Activated CD4-positive, alpha-beta T cell treated with anti-CD3 and anti-CD28 coated beads, Interleukin-2, amount 50 U/mL, for 16 hours (primary cell): ENCODE data around the gene MON2.

Experiments
- DNase-seq: peaks from one replicate; pipeline ENCODE4 v3.0.0-alpha.2; 2020

The MON2 gene

DNA sequence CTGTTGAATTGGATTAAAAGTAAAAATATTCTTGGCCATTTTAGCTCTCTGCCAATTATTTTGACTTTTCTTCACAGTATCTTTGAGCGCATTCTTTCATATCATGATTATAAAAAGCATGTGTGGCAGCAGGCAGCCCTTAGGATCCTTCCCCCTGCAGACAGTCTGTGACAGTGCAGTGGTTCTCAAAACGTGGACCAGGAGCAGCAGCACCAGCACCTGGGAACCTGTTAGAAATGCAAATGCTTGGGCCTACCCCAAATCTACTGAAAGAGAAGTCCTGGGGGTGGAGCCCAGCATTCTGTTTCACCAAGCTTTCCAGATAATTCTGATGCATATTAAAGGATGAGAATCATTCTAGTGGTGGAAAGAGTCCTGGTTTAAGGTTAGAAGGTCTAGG, 155.6 kb downstream of the MON2 start:
- no peak for DNase-seq

DNA sequence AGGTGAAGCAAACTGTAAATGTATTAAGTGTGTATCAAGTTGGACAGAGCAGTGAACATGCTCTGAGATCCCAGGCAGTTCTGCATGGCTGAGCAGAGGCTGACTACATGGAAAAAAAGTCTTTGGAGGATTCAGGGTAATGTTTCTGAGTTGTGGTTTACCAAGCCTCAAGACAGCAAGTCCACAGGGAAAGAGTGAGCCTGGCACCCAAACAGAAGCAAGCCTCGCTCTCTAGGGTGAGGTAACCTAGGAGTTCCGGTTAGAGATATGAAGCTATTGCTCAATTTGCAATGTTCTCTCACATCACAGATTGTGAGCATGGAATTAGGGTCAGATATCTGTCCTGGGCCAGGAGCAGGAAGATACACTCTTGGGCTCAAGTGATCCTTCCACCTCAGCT, 158.6 kb downstream of the MON2 start:
- no peak for DNase-seq

GRCh38 chr12:62627181-62627580, 160.6 kb downstream of the MON2 start:
- DNase-seq, result no peak

DNA sequence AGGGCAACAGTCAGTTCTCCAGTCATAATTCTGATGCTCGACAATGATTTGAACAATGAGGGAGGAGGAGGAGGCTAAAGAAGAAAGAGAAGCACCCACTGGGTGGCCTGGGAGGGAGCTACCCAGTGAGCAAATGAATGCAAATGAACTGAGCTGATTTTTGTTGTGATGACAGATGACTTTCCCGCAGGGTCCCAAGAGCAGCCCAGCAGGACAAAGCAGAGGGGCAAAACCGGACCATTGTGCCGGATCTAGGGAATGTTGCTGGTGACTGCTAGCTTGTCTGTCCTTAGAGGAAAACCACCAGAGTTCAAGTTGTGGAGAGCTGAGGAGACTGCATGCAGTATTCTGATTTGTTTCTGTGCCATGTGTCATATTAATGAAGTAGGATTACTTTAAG, 162.8 kb downstream of the MON2 start:
- no peak for DNase-seq

DNA sequence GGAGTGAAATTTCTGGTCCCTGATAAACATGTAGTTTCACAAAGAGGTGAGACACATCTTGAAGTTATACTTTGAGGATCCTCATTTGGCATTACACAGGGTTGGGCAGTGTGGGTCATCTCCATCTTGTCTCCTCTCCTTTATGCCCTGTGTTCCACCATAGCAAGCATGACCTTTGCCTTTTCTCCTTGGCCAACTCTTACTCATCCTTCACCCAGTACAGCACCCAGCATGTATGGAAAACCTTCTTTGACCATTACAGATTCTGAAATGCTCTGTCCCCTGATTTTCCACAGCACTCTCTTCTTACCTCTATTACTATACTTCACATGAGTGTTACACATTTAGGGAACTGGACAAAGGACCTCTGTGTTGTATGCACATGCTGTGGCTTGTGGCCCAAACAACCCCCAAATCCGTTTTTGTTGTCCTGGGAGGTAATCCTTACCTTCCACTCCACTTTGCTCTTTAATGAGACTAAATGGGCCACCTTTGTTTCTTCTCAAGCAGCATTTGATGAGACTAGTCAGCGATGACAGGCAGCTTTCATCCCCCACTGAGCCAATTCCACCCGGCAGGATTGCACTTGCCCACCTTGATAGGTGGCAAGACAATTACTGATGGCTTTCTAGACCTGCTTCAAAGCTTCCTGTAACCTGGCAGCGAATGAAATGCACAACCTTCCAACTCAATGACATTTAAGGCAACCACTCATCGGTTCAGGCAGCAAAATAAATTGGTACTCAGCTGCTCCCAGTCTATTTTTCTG, 163.5 kb downstream of the MON2 start:
- no peak for DNase-seq

DNA sequence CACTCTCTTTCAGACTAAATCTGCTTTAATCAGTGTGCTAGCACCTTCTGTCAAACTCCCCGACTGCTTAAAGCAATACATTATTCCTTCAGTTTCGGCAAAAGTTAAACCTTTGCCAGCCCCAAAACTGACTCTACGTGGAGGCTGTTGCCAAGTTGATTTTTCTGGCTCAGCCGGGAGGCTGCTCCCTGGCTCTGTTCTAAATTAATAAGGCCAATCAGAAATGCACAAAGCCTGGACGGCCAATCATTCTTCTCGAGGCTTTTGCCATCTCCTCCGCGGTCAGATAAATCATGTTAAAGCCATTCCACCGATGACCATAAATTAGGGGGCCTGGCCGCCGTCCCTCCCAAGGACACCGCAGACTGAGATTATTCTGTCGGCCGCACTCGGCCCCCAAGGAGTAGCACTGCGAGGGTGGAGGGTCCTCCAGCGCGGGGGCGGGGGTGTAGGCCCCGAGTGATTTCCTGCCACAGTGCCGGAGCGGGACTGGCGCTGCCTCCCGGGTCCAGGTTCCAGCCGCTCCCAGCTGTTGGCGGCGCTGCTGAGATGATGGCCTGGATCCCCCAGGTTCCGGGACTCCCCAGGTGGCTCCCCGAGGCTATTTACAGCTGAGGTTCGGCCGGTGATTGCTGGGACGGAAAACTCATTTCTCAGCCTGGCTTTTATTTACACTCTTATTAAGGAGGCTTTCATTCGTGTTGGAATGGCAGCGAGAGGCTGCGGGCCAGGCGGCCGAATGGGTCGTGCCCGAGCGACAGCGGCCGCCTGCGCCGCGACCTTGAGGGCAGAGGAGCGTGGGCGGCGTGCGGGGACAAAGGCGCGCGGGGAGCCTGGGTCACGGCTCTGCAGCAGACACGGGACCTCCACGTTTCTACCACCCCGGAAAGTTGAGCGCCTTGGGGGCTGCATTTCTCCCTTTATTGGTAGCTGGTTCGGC, 165.1 kb downstream of the MON2 start:
- DNase-seq, result no peak

GRCh38 chr12:62632411-62632918, 165.8 kb downstream of the MON2 start:
- no peak for DNase-seq

DNA sequence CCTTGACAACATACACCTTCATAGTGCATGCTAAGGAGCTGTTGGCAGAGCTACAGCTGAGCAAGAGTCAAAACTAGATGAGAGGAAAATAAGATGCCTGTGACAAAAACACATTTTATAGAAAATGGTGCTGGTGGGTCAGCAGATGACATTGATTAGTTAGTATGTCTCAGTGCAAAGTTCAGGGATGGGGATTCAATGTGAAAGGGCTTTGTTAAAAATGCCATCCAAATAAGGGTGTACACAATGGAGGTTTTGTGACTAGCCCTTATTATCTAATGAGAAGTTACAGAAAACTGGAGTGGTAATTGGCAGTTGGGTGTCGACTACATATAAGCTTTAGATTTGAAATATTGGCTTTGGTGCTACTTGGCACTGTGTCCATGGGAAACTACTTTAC, 169.0 kb downstream of the MON2 start:
- DNase-seq, result no peak

DNA sequence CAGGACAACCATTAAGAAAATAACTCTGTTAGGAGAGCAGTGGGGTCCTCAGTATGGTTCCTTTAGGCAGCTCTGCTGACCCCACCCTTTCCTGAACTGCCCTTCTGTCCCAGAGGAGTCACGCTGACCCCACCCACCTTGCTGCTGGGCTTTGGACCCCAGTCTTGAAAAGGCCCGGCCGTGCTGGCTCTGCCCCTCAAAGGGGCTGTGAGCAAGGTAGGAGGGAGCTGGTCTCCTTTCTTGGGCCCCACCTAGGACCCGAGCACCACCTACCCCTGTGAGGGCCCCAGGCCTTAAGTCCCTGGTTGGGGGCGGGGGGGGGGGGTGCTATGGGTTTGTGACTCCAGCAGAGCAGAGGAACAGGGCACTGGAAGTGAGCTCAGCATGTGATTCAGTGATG, 171.1 kb downstream of the MON2 start:
- no peak for DNase-seq

- peak; percentile 87 for DNase-seq
Observed at GRCh38 chr12:62640910-62641448, 174.4 kb downstream of the MON2 start.

- no peak for DNase-seq
Observed at GRCh38 chr12:62642486-62642885, 175.9 kb downstream of the MON2 start.

DNA sequence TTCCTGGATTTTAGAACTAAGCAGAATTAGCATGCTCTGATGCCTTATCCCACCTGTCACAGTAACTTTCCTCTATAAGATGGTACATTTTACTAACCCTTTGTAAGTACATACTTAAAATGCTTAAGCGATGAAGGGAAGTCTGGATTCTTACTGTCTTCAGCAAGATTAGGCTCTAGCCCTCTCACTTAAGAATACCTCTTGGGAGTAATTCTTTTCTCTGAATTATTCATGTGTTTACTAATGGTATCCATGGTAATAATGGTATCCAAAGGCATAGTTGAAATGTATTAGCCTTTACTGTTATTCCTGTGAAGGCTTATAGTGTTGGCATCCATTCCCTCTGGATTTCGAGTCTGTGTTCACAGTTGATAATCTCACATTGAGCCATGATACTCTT, 176.9 kb downstream of the MON2 start:
- DNase-seq, result no peak

DNA sequence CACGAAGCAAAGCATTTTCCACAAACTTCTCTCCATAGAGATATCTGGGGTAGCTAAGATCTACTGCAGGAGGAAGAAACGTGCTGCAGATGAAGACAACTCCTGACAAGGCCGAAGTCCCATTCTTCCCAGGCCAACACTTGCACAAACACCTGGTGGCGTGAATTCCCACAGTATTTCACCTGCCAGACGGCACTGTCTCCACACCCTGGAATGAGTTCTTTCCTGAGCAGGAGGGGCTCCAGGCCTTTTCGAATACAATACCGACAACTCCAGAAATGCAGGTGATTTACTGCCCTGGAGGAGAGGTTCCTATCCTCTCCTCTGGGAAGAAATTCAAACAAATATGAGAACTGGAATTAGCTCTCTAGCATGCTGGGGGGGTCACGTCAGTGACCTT, 179.9 kb downstream of the MON2 start:
- no peak for DNase-seq

GRCh38 chr12:62647586-62647985, 181.0 kb downstream of the MON2 start:
- DNase-seq, result no peak

DNA sequence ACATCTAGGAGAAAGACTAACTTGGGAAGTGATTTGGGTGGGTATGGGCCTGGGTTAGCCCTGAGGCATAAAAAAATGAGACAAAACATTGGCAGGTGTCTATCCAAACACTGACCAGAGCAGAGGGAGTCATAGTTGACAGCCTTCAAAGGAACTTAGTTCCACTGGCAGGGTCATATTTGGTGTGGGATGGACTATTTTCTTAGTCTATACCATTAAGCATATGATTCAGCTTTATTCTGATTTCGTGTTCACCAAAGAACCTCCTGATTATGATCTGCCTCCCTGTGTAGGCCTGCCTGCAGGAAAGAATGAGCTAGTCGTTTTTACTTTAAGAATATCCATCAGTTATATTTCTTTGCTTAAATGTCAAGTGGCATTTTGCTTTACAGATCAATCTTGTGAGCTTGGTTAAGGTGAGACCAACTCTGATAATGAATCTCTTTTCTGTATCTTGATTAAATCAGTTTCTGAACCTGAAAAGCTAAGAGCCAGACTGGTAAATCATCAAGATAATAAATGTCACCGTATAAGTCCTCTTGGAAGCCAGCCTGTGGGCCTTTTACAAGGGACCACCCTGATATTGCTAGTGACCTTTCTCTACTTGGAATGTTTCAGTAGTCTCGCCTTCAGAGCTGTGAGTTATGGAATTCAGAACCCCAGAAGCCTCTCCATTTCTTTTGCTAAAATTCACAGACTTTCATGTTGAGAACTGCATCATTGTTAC, 182.9 kb downstream of the MON2 start:
- DNase-seq, result no peak
